ENCODE results near the gene FAM83F.

GRCh38 chr22:40071720-40072119 is 77.0 kb downstream of the FAM83F start:
- no peak for TF ChIP-seq CTCF (IDR thresholded peaks at IDR 0.05)
- TF ChIP-seq EZH2 (IDR thresholded peaks at IDR 0.05; ENCODE audit: borderline replicate concordance, insufficient read depth, low read depth, low read length, poor library complexity, severe bottlenecking) = no peak
